COLO668 (cell line): ENCODE results near the gene CRTAP.
"Not testable (repeated sequence)": the region's sequence is repeated elsewhere in the genome, so short reads cannot be mapped to it uniquely, and the experiment has no call there.

Experiments used
- DNase-seq: peaks from one replicate; lab custom pipeline; 2025; ENCODE audit not compliant: unreplicated experiment; lab: John Stamatoyannopoulos, UW

Gene CRTAP

GRCh38 chr3:33139006-33139623 is 25.3 kb downstream of the CRTAP start:
- not testable (repeated sequence) for DNase-seq

DNA sequence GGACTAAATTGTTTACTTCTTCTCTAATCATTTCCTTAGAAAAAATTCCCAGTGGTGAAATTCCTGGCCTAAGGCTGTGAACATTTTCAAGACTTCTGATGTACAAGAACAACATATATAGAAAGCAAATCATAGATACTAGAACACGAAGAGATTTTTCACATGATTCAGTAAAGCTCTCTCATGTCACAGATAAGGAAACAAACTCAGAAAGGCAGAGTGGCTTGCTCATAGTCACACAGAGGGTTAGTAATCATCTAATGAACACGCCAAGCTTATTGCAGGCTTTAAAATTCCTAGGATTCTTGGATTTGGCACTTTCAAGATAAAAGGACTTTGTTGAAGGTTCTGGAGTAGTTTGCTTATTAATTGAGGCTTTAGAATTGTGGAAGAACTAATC is 26.2 kb downstream of the CRTAP start:
- DNase-seq: no peak

GRCh38 chr3:33141006-33141405 is 27.2 kb downstream of the CRTAP start:
- DNase-seq: no peak

- peak; percentile 1 for DNase-seq
These were observed 30.6 kb downstream of the CRTAP start for GRCh38 chr3:33144433-33144832.

- DNase-seq: no peak
These were observed 31.5 kb downstream of the CRTAP start for GRCh38 chr3:33145221-33145900.

GRCh38 chr3:33145901-33146580 is 32.2 kb downstream of the CRTAP start:
- no peak for DNase-seq

DNA sequence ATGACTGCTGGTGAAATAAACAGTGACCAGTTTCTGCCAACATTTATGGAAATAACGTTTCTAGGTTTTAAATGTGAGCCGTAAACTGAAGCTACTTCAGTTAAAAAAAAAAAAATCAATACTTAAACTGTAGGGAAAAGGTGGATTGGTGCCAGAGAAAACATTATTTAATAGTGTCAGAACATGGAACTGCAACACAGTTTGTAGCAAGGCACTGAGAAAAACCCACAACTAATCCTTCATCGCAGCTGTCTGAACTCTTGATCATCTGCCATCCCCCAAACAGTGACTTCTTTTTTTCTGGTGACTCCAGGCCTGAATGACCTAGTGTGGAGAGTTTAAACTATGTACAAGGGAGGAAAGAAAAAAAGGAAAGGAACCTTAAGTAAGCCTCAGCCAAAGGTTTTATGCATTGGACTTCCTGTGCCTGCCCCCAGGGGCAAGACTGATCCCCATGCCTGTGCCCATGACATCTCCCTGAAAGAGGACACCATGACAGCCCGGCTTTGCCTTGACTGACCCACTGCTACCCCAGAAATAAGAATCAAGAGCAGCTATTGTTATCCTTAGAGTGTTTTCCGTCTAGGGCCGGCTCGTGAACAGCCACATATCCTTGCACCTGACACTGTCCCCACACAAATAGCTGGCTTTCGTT is 33.1 kb downstream of the CRTAP start:
- no peak for DNase-seq

DNA sequence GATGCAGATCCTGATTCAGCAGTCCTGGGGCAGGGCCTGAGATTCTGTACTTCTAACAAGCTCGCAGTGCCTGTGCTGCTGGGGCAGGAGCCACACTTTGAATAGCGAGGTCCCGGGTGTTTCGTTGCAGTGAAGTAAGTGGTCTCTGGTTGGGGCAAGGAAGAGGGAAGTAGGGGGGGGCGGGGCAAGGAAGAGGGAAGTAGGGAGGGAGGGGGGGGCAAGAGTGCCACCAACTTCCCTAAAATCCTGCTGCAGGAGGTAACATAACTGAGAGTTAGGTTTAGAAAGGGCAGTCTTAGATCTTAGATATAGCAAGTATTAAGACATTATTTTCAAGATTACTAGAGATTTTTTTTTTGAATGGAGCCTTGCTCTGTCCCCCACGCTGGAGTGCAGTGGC is 35.5 kb downstream of the CRTAP start:
- no peak for DNase-seq

DNA sequence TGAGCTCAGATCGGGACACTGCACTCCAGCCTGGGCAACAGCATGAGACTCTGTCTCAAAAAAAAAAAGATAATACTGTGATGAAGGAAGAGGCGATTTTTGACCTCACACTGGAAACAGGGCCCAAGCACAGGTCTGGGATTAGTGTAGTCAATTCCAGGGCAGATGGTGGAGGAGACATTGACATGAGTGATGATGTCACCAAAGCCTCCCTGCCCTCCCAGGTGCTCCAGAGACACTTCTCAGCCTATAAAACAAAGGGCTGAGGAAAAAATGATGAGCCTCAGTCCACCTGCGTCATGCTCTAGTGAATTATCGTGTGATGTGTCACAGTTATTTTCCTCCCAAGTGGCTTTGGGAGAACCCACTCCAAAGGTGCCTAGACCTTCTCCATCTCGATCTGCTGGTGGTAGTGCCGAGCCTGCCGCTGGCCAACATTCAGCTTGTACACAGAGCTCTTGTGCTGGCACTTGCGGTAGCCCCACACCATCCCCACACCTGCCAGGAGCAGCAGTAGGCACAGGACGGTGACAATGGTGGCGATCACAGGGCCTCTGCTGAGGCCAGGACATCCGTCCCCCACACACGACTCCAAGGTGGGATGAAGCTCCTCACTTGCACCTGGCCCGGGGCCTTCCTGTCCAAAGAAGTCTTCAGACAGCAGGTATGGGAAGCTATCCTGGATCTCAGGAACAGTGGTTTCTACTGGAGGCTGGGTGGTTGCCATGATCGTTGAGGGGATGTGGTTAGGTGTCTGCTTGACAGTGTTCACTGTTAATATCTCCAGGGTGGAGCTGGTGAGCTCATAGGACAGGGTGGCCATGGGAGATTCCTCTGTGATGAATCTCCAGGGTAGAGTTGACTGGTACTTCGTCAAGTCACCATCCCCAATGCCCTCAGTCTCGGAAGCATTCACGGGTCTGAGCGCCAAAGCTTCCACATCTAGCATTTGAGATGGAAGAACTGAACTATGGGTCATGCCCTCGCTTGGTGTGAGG is 38.8 kb downstream of the CRTAP start:
- DNase-seq: peak; percentile 19

GRCh38 chr3:33153782-33154181 is 40.0 kb downstream of the CRTAP start:
- no peak for DNase-seq

DNA sequence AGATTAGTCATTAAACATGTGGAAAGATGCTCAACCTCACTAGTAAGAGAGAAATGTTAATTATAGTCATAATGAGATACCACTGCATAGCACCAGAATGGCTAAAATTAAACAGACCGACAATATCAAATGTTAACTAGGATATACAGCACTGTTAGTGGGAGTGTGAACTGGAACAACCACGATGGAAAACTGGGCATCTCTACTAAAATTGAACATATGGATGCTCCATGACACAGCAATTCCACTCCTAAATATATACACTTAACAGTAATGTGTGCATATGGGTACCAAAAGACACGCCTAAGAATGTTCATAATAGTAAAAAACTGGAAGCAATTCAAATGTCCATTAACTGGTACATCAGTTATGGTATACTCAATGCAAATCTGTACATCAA is 41.5 kb downstream of the CRTAP start:
- DNase-seq: no peak

DNA sequence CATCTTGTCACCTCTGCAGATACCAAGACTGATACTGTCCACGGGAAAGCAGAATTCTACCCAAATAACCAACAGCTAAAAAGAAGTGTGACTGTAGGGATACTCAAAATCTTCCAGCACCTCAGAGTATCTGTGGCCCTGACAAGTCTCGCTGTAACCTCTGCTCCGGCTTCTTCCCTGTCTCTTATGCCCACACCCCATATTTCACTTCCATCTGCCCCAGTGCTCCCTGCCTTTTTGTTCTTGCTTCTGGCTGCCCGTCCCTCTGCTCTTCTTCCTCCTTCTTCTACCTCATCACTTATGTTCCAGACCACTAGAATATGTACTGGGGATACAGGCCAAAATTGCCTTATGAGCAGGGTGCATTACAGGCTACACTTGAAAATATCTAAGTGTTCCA is 45.4 kb downstream of the CRTAP start:
- DNase-seq: no peak

DNA sequence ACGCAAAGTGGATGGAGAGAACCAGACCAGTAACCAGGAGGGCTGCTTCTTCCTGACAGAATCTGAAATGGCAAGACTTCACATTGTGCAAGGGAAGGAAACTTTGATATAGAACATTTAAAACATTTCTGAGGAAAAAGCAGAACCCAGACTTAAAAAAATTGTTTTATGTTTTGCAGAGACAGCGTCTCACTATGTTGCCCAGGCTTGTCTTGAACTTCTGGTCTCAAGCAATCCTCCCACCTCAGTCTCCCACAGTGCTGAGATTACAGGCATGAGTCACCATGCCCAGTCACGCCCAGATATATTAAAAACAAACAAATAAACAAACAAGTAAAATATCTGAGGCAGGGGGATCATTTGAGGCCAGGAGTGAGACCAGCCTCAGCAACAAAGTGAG is 46.2 kb downstream of the CRTAP start:
- DNase-seq: no peak

DNA sequence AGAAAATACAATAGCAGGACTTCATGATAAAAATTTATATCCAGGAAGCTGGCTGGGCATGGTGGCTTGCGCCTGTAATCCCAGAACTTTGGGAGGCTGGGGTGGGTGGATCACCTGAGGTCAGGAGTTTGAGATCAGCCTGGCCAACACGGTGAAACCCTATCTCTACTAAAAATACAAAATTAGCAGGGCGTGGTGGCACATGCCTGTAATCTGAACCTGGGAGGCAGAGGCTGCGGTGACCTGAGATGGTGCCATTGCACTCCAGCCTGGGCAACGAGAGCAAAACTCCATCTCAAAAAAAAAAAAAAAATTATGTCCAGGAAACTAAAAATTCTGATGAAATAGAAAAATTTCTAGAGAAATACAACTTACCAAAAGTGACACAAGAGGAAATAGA is 48.8 kb downstream of the CRTAP start:
- DNase-seq: not testable (repeated sequence)

GRCh38 chr3:33165372-33165771 is 51.6 kb downstream of the CRTAP start:
- no peak for DNase-seq

DNA sequence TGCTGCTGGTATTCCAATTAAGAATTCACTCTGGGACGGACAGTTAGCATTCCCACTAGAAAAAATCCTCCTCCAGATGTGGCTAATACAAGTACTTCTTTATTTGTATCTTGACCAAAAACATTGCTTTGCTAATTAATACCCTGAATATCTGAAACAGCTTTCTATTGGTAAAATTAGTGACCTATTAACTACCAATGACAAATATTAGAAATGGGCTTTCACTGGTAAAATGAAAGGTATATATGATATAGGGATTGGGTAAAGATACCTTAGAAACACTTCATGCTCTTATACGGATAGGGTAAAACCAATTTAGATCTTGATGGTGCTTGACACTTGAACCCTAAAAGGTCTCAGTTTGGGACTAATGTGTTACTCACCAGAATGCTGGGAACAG is 52.3 kb downstream of the CRTAP start:
- DNase-seq: no peak

DNA sequence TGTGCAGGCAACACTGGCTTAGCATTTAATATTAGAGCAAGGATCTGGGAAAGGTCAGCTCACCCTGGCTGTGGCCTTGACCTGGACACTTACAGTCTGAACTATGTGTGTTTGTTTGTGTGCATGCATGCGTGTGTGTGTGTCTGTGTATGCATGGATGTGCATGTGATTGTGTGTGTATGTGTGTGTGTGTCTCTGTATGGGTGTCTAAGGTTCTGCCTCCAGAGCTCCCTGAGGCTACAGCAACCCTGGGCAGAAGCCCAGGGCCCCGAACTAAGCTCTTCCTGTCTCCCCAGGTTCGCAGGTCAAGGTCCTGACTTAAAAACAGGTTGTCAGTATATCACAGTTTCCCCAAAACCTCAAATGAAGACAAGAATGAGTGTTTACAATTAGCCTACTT is 53.5 kb downstream of the CRTAP start:
- no peak for DNase-seq

- no peak for DNase-seq
These were observed 54.0 kb downstream of the CRTAP start for GRCh38 chr3:33167716-33168336.

- no peak for DNase-seq
These were observed 56.7 kb downstream of the CRTAP start for GRCh38 chr3:33170531-33170930.

DNA sequence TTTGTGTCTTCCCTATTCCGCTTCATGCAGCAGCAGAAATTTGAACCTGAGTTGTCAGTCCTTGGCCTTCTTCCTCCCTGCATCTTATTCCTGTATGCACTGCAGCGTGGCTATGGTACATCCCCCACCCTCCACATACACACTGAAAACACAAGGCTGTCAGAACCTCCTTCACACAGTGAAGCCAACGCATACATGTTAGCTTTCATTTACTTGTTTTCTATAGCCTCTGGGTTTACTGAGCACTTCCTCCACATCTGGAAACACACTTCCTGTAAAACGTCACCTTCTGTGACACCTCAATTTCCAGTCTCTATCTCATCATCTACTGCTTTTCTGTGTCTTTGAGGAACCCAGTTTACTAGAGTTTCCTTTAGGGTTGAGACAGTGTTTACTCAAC is 57.8 kb downstream of the CRTAP start:
- no peak for DNase-seq
